ENCODE data around the gene RAD50. TPM values are rescaled to one million over a fixed set of nuclear protein-coding genes. Genes with fewer than 3 reads are reported as not detected.
"Not testable (repeated sequence)": the region's sequence is repeated elsewhere in the genome, so short reads cannot be mapped to it uniquely, and the experiment has no call there.

The RAD50 gene
- 12.6 and 22.0 TPM in 2 replicates for total RNA-seq

DNA sequence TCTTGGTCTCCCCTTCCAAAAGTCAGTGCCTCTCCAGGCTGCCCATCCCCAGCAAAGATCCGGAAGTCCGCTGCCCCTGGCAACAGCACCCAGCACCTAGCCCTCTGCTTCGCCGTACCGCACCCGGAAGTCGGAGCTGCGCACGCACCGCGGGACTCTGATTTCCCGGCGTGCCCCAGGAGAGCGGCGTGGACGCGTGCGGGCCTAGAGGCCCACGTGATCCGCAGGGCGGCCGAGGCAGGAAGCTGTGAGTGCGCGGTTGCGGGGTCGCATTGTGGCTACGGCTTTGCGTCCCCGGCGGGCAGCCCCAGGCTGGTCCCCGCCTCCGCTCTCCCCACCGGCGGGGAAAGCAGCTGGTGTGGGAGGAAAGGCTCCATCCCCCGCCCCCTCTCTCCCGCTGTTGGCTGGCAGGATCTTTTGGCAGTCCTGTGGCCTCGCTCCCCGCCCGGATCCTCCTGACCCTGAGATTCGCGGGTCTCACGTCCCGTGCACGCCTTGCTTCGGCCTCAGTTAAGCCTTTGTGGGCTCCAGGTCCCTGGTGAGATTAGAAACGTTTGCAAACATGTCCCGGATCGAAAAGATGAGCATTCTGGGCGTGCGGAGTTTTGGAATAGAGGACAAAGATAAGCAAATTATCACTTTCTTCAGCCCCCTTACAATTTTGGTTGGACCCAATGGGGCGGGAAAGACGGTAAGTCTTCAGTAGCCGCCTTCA lies at the start of gene RAD50:
TSS of gene RAD50 (plus strand) at position 215 of the 715 bp plus-strand sequence. CDS start at position 563, 348 bp downstream.
- DNase-seq: peak; percentile 88

DNA sequence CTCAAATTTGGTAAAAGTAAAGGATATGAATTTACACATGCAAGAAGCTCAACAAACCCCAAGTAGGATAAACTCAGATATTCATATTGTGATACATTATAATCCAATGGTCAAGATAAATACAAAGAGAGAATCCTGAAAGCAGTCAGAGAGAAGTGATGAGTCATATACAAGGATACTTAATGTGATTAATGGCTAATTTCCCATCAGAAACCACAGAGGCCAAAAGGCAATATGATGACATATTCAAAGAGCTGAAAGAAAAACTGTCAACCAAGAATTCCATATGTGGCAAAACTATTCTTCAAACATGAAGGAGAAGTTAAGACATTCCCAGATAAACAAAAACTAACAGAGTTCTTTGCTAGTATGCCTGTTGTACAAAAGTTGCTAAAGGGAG lies 46.7 kb upstream of the RAD50 start:
- DNase-seq: peak; percentile 34

DNA sequence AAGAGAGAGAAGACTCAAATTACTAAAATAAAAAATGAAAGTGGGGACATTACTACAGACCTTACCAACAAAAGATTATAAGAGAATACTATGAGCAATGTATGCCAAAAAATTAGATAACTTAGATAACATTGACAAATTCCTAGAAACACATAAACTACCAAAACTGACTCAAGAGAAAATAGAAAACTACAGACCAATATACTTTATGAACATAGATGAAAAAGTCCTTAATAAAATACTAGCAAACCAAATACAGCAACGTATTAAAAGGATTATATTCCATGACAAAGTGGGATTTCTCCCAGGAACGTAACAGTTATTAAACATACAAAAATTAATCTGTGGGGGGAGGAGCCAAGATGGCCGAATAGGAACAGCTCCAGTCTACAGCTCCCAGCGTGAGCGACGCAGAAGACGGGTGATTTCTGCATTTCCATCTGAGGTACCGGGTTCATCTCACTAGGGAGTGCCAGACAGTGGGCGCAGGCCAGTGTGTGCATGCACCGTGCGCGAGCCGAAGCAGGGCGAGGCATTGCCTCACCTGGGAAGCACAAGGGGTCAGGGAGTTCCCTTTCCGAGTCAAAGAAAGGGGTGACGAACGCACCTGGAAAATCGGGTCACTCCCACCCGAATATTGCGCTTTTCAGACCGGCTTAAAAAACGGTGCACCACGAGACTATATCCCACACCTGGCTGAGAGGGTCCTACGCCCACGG lies 43.0 kb upstream of the RAD50 start:
- DNase-seq: not testable (repeated sequence)

DNA sequence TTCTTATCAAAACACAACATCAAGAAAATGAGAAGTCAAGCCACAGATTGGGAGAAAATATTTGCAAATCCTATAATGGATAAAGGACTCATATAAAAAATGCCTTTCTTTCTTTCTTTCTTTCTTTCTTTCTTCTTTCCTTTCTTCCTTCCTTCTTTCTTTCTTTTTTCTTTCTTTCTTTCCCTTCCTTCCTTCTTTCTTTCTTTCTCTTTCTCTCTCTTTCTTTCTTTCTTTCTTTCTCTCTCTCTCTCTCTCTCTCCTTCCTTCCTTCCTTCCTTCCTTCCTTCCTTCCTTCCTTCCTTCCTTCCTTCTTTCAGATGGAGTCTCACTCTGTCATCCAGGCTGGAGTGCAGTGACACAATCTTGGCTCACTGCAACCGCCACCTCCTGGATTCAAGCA lies 34.7 kb upstream of the RAD50 start:
- not testable (repeated sequence) for DNase-seq

DNA sequence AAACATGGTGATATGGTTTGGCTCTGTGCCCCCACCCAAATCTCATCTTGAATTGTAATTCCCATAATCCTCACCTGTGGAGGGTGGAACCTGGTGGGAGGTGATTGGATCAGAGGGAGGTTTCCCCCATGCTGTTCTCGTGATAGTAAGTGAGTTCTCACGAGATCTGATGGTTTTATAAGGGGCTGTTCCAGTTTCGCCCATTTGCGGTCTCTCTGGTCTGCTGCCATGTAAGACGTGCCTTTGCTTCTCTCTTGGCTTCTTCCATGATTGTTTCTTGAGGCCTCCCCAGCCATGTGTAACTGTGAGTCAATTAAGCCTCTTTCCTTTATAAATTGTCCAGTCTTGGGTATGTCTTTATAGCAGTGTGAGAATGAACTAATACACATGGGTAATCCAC lies 31.9 kb upstream of the RAD50 start:
- not testable (repeated sequence) for DNase-seq

DNA sequence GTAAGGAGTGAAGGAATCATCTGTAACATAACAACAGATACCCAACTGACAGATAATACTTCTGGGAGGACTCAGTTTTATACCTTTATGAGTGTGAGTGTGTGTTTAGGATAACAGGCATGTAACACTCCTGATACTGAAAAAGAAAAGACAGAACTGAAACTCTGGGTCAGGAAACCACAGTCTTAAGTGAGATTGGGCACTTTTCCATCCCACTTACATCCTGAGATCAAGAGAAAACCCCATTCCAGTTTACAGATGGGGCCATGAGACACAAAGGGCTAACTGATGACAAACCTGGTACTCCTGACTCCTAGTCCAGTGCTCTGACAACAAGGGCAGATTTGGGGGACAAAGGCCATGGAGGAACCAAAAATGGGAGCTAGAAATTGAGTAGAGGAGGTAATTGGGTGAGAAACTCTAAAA lies 31.5 kb upstream of the RAD50 start:
- no peak for DNase-seq

DNA sequence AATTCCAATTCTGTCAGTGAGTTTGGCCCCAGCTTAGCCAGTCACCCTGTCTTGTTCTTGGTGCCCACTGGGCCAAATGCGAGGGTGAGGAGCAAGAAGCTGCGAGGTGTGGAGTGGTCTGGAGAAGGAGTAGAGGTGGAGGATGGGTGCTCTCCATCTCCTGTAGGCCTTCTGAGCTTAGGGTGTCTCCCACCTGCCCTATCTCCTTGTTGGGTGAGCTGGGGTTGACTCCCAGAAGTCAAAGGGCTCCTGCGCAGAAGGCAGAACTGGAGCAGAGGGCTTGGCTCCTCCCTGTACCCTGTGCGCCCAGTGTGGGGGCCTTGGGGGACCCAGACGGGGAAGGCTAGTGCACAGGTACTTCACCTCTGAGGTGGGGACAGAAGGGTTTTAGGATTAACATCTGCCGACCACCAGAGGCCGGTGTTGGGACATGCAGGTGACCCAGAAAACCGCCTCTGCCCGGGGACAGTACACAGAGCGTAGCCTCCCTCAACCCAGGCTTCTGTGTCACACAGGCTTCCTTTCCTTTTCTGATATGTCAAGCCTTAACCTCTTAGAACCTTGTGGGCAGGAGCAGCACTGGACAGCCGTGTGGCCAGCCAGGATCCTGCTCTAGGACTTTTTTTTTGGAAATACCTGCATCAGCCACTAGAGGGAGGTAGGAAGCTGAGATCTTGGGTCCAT lies 30.3 kb upstream of the RAD50 start:
- peak; percentile 77 for DNase-seq

DNA sequence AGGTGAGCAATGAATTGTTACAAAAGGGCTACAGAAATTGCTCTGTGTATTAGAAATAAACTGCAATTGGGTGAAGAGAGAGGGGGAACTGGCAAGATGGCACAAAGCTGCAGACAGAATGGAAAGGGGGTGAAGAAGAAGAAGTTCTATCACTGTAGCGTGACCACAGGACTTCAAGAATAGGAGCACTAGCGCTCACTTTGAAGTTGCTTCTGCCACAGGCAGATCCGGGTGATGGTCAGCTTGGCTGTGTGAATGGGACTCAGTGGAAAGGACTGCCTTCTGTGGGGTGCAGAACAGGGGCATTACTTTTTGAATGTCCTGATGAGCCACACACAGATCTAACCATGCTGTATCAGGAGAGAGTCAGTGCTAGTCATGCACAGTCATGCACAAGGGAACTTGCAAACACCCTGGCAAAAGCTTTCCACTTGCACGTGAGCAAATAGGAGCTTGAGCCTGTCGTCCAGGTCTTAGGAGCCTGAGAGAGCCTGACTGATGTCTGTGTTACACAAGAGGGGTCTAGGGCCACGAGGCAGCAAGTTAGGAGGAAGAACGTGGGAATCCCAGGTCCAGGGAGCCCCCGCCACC lies 29.7 kb upstream of the RAD50 start:
- no peak for DNase-seq

DNA sequence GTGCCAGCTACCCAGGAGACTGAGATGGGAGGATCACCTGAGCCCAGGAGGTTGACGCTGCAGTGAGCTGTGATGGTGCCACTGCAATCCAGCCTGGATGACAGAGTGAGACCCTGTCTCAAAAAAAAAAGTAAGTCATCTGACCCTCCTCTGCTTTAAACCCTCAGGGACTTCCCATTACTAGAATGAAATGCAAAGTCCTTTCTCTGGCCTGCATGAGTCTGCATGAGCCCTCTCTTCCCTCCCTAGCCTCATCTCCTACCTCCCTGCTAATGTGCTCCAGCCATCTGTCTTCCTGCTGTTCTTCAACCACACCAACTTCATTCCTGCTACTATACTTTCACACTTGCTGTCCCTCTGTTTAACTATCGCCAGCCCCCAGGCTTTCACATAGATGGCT lies 28.8 kb upstream of the RAD50 start:
- no peak for DNase-seq

DNA sequence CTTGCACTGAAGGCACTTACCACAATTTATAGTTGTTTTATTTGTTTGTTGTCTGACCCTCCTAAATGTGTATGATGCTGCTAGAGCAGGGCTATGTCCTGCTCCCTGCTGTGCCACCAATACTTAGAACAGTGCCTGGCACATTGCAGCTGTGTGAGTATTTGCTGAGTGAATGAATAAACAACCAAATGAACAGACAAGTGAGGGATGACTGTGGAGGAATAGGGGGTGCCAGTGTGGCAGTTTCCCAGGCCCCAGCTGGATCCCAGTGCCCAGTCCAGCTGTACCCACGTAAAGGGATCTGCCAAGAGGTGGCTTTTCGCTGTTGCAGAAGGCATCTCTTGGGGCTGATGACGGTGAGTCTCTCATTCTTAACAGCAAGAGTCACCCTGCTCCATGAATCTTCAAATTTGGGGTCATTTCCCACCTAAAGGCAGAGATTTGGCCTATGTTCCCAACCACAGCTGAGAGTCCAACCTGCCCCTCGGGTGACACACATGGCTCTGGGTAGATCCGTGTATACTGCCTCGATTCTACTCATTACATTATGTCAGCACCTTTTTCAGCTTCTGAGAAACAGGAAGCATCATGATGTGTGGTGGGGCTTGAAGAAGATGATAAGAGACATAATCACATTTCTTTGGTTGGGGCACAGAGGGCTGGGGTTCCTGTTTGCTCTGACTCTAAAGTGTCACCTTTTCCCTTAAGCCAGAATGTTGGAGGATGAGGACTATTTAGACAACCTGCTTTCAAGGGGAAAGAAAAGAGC lies 27.7 kb upstream of the RAD50 start:
- peak; percentile 16 for DNase-seq

DNA sequence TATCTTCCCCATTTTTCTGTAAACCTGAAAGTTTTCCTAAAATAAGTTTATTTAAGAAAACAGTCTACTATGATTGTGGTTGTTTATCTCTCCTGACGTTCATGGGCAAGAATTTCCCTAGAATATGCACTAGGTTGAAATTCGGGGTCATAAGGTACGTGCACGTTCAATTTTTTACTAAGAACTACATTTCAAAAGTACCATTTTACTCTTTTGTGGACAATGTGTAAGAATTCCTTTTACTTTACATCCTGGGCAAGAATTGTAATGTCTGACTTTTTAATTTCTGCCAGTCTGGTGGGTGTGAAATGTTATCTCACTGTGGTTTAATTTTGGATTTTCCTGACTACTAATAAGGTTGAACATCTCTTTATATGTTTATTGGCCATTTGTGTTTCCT lies 25.8 kb upstream of the RAD50 start:
- DNase-seq: no peak

DNA sequence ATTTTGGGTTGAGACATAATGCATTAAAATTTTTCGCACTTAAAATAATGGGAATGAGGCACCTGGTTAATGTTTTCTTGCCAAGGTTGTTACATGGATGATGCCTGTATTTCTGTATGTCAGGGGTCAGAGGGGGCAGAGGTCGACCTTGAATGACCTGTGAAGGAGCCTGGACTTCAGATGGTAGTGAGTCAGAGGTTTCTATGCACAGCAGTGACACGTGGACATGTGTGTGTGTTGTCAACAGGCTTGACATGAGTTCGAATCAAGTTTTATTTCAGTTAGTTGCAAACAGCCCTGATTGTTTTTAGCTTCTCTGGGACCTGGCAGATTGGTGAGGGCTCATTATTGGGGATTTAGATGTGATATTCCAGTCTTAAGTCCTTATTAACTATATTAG lies 17.1 kb upstream of the RAD50 start:
- no peak for DNase-seq

DNA sequence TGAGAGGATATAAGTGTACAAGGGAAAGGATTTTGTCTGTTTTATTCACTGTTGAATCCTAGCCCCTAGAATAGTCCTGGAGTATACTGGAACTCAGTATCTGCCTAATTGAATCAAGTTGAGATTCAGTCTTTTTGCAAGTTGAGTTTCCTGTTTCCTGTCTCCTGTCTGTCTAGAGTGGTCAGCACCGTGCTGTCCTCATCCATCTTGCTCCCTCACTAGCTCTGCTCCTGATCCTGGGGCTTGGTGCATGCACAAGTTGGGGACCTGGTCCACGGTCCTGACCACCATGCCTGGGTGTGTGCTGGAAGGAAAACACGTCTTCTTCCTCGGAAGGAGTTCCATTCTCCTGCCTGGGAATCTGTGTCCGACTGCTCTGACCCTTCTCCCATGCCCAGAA lies 16.6 kb upstream of the RAD50 start:
- no peak for DNase-seq

DNA sequence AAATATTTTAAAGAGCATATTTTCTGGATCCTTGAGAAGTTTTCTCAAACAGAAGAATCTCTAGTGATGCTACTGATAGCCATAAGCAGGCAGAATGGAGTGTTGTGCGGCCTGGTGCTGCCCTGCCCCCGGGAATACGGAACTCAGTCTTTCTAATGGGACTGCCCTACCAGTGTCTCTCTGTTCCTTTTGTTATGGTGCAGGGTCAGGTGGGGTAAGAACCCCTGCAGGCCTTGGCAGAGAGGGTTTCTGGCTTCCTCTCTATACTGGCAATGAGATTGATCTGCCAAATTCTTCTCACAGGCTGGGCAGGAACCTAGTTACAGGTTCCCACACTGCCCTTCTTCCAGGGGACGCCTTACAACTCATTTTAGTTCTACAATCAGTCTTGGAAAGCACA lies 16.0 kb upstream of the RAD50 start:
- DNase-seq: no peak

DNA sequence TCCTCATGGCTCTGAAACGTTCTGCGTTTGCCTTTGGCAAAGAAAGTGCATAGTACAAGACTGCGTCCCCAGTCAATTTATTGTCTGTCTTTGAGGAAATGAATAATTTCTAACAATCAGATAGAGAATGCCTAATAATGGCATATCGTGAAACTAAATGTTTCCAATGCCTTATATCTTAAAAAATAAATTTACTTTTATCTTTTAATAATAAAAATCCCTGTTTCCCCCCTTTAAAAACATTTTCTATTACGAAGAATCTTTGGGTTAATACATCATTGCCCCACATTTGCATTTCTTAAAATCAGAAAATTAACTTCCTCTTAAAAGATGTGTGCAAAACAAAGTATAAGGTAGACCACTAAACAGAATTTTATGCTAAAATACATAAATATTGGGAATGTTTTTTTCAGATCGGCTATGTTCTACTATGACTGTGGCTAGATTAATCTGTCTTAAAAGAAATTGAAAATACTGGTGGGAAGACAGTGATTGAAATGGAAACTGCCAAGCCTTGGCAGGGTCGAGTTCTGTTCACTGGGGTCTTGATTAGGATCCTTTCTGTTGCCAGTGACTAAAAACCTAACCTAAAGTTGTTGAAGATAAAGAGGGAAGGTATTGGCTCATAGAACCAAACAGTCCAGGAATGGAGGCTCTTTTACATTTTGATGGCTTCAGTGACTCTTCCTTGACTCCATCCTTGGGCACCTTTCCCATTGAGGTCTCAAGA lies 13.1 kb upstream of the RAD50 start, which contains the start of gene IL5:
TSS of gene IL5 (minus strand) at position 51 of the 730 bp plus-strand sequence. CDS start at position 7, 44 bp downstream.
- no peak for DNase-seq

DNA sequence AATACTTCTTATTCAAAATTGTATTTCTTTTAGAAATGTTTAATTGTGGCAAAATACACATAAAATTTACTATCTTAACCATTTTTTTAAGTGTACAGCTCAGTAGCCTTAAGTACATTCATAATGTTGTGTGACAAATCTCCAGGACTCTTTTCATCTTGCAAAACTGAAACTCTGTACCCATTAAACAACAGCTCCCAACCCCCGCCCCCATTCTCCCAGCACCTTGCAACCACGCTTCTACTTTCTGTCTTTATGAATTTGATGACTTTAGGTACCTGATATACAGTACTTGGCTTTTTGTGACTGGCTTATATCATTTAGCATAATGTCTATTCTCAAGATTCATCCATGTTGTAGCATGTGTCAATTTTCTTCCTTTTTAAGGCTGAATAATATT lies 10.7 kb upstream of the RAD50 start:
- no peak for DNase-seq

DNA sequence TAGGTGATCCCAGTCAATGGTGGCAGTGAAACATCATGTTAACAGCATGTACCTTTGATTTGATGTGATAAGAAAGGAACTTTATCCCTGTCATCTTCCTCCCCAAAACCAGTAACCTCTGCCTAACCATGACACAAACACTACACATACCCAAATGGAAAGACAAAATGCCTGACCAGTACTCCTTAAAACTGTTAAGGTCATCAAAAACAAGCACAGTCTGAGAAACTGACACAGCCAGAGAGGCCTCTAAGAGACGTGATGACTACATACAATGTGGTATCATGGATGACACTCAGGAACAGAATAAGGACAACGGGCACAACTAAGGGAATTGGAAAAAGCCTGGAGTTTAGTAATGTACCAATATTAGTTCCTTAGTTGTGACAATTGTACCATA lies 9.5 kb upstream of the RAD50 start:
- DNase-seq: no peak

DNA sequence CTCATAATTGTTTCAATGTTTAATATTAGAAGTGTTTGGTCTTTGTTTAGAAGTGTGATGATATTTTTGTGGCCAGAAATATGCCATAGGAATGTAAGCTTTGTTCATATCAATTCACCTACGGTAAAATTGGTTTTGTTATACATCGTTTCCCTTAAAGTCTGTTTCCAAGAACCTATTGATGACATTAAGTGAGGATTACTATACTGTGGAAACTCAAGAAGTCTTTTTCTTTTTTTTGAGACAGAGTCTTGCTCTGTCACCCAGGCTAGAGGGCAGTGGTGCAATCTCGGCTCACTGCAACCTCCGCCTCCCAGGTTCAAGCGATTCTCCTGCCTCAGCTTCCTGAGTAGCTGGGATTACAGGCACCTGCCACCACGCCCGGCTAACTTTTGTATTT lies 7.9 kb upstream of the RAD50 start:
- not testable (repeated sequence) for DNase-seq

DNA sequence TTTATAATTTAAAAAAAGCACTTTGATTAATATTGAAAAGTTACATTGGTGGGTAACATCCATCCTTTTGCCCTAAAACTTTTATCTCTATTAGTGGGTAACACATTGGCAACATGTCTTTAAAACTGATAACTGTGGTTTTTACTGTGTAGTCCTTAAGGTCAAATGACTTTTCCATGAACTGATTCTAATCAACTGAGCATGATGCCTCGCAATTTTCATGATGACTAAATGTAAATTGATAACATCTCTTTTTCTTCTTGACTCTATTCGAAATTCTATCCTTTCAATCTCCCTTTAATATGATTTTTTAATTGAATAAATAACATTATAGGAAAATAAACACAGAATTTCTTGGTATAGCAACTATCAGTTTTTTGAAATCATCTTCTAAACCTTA lies 7.2 kb upstream of the RAD50 start:
- DNase-seq: no peak

DNA sequence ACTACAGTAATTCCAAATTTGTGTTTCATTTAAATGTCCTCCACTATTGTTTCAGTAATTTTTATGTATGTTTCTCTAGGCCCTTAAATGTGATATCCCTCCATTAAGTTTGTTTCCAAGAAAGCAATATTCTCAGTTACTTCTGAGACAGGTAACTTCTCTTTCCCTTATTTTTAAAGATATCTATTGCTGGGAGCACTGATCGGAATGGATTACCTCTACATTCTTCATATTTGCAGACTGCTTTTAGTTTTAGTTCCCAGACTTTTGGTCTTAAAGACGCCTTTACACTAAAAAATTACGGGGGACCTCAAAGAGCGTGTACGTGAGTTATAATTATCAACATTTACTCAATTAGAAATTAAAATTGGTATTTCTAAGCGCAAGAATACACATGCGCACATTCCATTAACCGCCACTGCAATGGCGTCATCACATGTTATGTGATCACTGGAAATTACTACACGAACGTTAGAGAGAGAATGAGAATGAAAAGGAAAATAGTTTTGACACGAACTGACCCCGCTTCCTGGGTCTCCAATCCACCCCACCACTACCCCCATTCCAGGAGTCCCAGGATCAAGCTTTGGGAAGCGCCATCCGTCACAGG lies 519 bp upstream of the RAD50 start:
- no peak for DNase-seq

DNA sequence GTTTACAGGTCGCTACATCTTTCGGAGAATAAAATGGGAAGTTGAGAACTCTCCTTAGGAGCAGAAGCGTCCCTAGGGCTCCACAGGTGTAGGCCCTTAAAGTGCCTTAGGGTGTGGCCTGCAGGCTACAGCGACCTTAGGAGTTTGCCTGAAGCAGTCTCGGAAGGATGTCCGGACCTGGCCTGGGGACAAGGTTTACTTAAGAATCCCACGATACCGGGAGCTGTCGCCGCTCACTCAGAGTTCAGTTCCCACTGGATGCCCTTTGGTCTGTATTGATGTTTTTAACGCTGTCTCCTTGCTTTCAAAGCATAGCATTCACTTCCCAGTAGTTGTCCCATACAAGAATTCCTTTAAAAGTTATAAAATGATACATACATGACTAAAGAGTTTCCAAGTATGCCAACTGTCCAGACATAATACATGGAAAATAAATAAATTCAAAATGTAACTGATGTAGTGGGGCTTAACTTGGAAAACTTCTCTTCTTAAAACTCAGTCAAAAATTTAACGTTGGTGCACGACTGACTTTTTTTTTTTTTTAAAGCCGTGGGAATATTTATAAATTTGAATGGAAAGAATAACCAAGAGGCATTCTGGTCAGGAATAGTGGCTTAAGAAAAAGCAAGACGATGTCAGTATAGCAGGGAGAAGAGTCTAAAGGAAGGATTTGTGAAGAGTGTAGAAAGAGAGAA lies 848 bp downstream of the RAD50 start:
- DNase-seq: peak; percentile 55

Measured in dermis blood vessel endothelial cell (primary cell).